ENCODE measurements around the gene PARD3B.

PARD3B gene

GRCh38 chr2:205232086-205232485, 686.8 kb downstream of the PARD3B start:
- H3K4me3 ChIP-seq (ENCODE audit: low read depth, low read length) = no peak overlapping the region
- TF ChIP-seq, protein P1, sequence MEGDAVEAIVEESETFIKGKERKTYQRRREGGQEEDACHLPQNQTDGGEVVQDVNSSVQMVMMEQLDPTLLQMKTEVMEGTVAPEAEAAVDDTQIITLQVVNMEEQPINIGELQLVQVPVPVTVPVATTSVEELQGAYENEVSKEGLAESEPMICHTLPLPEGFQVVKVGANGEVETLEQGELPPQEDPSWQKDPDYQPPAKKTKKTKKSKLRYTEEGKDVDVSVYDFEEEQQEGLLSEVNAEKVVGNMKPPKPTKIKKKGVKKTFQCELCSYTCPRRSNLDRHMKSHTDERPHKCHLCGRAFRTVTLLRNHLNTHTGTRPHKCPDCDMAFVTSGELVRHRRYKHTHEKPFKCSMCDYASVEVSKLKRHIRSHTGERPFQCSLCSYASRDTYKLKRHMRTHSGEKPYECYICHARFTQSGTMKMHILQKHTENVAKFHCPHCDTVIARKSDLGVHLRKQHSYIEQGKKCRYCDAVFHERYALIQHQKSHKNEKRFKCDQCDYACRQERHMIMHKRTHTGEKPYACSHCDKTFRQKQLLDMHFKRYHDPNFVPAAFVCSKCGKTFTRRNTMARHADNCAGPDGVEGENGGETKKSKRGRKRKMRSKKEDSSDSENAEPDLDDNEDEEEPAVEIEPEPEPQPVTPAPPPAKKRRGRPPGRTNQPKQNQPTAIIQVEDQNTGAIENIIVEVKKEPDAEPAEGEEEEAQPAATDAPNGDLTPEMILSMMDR (IDR thresholded peaks at IDR 0.05; ENCODE audit: control insufficient read depth, extremely low read depth, insufficient read depth) = no peak
- no peak for DNase-seq (ENCODE audit: low read depth)

- TF ChIP-seq, protein P1 (IDR thresholded peaks at IDR 0.05; ENCODE audit: control insufficient read depth, extremely low read depth, insufficient read depth) = no peak
- DNase-seq (ENCODE audit: low read depth) = no peak
- no peak overlapping the region for H3K4me3 ChIP-seq (ENCODE audit: low read depth, low read length)
Observed at GRCh38 chr2:205235434-205235833, 690.2 kb downstream of the PARD3B start.

DNA sequence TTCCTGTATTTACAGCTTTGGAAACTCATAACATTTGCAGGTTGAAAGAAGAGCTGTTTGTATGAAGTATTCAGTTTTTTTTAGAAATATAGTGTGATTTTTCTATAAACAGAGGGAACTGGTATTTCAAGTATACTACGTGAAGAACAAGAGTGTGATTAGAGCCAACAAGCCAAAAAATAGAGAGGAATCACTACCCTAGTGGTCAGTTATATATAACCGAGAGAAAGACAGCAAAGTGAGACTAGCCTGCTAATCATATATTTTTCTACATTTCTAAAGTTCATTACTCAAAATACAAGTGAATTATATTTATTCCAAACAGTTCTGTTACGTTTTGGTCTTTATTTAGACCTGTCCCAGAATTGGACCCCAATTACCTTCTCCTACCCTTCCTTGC, 692.2 kb downstream of the PARD3B start:
- DNase-seq (ENCODE audit: low read depth) = no peak
- no peak overlapping the region for H3K4me3 ChIP-seq (ENCODE audit: low read depth, low read length)
- TF ChIP-seq, protein P1 (IDR thresholded peaks at IDR 0.05; ENCODE audit: control insufficient read depth, extremely low read depth, insufficient read depth) = no peak

DNA sequence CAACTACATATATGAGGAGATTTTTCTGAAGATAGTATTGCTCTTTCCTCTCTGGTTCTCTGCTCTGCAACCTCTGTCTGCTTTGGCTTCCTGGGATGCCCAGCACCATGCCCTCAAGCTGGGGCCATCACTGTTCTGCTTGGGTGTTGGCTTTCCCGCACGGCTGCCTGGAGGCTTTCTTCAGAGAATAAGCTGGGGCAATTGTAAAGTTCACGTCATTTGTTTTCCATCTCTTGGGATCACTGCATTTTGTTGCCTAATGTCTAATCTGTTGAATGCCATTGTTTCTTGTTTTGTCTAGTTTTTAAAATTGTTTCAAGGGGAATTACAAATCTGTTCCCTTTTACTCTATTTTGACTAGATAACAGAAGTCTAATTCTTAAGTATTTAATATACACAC, 699.7 kb downstream of the PARD3B start:
- DNase-seq (ENCODE audit: low read depth) = no peak
- no peak overlapping the region for H3K4me3 ChIP-seq (ENCODE audit: low read depth, low read length)
- TF ChIP-seq, protein P1 (IDR thresholded peaks at IDR 0.05; ENCODE audit: control insufficient read depth, extremely low read depth, insufficient read depth) = no peak

DNA sequence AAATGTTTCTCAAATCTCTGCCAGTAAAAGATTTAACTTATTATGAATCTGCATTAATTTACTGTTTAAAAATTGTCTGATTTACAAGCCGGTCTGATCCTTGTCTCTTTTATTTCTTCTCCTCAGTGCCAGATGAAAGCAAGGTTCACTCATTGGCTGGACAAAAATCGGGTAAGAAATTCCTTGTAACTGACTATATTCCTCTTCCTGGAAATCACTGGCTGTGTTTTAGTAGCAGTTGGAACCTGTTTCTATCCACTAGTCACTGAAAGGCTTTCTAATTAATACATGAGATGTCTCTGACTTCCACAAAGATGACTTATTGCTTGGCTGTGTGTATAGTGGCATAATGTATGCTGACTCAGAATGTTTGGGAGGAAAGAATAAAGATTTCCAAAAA, 700.4 kb downstream of the PARD3B start:
- TF ChIP-seq, protein P1 (IDR thresholded peaks at IDR 0.05; ENCODE audit: control insufficient read depth, extremely low read depth, insufficient read depth) = no peak
- no peak for DNase-seq (ENCODE audit: low read depth)
- H3K4me3 ChIP-seq (ENCODE audit: low read depth, low read length) = no peak overlapping the region

DNA sequence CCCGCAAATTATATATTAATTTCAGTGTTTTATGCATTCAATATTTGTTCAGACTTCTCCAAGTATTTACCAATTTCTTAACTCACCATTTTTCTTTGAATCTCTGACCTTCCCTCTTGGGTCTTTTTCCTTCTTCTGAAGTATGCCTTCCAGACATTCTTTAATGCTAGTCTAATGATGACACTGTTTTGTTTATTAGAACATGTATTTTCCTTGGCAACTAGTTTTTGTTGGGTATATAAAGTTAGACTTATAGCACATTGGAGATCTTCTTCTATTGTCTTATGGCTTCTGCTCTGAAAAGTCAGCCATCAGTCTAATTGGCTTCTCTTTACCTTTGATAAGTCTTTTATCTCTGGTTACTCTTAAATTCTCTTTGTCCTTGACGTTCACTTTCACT, 713.8 kb downstream of the PARD3B start:
- TF ChIP-seq, protein P1 (IDR thresholded peaks at IDR 0.05; ENCODE audit: control insufficient read depth, extremely low read depth, insufficient read depth) = no peak
- H3K4me3 ChIP-seq (ENCODE audit: low read depth, low read length) = no peak overlapping the region
- DNase-seq (ENCODE audit: low read depth) = no peak

- TF ChIP-seq, protein P1 (IDR thresholded peaks at IDR 0.05; ENCODE audit: control insufficient read depth, extremely low read depth, insufficient read depth) = no peak
- DNase-seq (ENCODE audit: low read depth) = no peak
- no peak overlapping the region for H3K4me3 ChIP-seq (ENCODE audit: low read depth, low read length)
Observed at GRCh38 chr2:205261516-205262020, 716.3 kb downstream of the PARD3B start.
